ENCODE data around the gene KRTAP1-1.
"Not testable (repeated sequence)": the region's sequence is repeated elsewhere in the genome, so short reads cannot be mapped to it uniquely, and the experiment has no call there.

Gene KRTAP1-1, protein sequence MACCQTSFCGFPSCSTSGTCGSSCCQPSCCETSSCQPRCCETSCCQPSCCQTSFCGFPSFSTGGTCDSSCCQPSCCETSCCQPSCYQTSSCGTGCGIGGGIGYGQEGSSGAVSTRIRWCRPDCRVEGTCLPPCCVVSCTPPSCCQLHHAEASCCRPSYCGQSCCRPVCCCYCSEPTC

DNA sequence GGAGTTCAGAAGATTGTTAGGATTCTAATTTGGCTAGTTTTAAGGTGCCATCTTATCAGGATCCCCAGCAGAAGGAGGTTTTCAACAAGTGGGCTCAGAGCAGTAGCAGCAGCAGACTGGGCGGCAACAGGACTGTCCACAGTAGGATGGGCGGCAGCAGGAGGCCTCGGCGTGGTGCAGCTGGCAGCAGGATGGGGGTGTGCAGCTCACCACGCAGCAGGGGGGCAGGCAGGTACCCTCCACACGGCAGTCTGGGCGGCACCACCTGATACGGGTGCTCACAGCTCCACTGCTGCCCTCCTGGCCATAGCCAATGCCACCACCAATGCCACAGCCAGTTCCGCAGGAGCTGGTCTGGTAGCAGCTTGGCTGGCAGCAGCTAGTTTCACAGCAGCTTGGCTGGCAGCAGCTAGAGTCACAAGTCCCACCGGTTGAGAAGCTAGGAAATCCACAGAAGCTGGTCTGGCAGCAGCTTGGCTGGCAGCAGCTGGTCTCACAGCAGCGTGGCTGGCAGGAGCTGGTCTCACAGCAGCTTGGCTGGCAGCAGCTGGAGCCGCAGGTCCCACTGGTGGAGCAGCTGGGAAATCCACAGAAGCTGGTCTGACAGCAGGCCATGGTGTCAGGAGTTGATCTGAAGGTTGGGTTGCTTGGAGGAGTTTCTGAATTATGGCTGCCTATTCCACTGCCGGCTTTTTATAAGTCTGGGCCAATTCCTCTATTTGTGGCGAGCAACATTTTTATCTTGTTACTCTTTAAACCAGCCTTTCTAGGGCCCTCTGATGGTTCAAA lies at the start of gene KRTAP1-1:
TSS of gene KRTAP1-1 (minus strand) at position 668 of the 789 bp plus-strand sequence. CDS start at position 615, 53 bp downstream.
- not testable (repeated sequence) for H3K4me3 ChIP-seq (ENCODE audit: low read depth, low read length); DNase-seq (ENCODE audit: low read depth)

DNA sequence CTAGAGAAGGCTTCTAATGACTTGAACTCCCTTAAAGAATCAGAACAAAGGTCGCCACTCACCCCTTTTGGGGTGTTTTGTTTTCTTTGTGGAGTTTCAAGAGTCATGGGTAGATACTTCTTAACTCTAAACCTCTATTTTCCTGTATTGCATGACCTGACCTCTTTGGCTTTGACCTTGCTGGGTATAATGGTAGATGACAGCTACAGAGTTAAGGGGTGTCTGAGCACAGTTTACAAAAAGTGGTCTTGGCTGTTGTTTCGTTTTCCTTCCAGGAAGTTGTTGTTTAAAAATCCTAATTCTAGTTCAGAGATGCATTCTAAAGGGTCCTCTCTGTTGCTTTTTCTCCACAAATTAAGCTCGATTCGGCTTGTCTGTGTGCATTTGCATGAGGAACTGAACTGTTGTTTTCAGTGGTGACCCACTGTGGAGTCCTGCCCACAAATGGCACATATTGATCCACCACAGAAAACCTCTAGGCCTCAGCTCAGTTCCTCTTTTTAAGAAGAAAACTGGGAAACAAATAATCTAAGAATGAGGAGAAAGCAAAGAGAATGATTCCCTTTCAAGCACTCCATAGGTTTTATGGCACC lies 47.6 kb upstream of the KRTAP1-1 start:
- DNase-seq (ENCODE audit: low read depth); H3K4me3 ChIP-seq (ENCODE audit: low read depth, low read length): not testable (repeated sequence)

DNA sequence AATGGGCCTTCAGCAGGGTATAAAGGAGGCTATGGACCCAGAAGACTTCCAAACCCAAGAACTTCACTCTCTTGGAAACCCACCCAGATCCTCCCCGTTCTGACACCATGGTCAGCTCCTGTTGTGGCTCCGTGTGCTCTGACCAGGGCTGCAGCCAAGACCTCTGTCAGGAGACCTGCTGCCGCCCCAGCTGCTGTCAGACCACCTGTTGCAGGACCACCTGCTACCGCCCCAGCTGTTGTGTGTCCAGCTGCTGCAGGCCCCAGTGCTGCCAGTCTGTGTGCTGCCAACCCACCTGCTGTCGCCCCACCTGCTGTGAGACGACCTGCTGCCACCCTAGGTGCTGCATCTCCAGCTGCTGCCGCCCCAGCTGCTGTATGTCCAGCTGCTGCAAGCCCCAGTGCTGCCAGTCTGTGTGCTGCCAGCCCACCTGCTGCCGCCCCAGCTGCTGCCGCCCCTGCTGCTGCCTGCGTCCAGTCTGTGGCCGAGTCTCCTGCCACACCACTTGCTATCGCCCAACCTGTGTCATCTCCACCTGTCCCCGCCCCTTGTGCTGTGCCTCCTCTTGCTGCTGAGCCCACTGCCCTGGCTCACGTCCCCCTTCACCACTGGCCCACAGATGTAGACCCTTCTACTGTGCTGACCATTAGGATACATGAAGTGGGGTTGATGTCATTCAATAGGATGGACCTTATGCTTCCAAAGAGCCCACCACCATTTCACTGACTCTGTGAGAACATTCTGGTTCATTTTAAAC lies 43.0 kb upstream of the KRTAP1-1 start, which contains the start of gene KRTAP4-7:
TSS of gene KRTAP4-7 (plus strand) at position 51 of the 757 bp plus-strand sequence. CDS start at position 108, 57 bp downstream.
- H3K4me3 ChIP-seq (ENCODE audit: low read depth, low read length); DNase-seq (ENCODE audit: low read depth): not testable (repeated sequence)

DNA sequence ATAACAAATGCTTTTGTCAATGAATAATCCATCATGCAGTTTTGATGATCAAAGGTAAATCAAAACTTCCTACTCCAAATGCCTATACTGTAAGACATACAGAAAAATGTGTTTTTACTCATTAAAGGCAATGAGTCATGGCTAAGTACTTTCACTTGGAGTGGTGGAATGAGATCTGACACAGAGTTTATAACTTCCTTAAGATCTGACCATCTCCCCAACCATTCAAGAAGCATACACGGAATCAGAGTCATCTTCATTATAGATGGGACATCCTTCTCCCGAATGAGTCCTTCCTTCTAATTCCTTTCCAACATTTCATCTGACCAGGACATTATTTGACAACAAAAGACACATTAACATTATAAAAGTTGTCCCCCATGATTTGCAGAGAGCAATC lies 42.2 kb upstream of the KRTAP1-1 start:
- DNase-seq (ENCODE audit: low read depth); H3K4me3 ChIP-seq (ENCODE audit: low read depth, low read length): not testable (repeated sequence)

DNA sequence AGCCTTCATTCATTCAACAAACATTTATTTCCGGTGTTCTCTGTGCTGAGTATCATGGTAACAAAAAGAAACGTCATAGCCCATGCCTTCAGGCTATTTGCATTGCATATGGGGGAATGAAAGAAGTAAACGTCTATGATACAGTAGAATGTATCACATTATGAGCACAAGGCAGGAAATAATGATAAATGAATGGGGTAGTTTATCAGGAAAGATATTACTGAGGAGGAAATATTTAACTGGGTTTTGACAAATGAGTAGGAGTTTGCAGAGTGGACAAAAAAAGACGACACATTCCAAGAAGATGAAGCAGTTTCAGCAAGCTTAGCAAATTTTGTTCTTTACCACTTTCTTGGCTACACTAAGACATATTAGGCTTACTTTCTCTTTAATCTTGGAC lies 41.4 kb upstream of the KRTAP1-1 start:
- H3K4me3 ChIP-seq (ENCODE audit: low read depth, low read length) = no peak overlapping the region
- no peak for DNase-seq (ENCODE audit: low read depth)

DNA sequence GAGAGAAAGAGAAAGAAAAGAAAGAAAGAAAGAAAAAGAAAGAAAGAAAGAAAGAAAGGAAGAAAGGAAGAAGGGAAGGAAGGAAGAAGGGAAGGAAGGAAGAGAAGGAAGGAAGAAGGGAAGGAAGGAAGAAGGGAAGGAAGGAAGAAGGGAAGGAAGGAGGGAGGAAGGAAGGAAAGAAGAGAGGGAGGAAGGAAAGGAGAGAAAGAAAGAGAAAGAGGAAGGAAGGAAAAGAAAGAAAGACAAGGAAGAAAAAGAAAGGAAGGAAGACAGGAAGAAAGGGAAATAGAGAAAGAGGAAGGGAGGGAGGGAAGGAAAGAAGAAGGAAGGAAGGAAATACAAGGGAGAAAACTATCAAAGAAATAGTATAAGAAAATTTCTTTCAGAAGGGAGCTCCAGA lies 35.5 kb upstream of the KRTAP1-1 start:
- no peak for DNase-seq (ENCODE audit: low read depth)
- no peak overlapping the region for H3K4me3 ChIP-seq (ENCODE audit: low read depth, low read length)

DNA sequence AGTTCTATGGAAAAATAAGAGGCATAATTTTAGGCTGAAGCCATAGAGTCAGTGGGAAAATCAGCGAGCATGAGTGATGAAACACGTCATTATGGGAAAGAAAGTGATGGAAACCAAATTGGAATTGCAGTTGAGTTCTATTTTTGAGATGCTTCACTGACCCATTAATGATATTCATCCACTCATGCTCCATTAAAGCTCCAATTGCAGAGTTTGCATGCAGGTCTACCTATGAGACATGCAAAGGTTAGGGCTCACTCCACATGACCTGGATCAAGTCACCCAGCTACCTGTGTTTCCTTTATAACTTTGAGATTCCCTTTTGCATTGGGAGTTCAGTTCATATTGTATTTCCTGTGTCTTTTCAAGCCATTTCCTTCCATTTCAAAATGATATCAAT lies 32.4 kb upstream of the KRTAP1-1 start:
- no peak for DNase-seq (ENCODE audit: low read depth)
- H3K4me3 ChIP-seq (ENCODE audit: low read depth, low read length) = no peak overlapping the region

DNA sequence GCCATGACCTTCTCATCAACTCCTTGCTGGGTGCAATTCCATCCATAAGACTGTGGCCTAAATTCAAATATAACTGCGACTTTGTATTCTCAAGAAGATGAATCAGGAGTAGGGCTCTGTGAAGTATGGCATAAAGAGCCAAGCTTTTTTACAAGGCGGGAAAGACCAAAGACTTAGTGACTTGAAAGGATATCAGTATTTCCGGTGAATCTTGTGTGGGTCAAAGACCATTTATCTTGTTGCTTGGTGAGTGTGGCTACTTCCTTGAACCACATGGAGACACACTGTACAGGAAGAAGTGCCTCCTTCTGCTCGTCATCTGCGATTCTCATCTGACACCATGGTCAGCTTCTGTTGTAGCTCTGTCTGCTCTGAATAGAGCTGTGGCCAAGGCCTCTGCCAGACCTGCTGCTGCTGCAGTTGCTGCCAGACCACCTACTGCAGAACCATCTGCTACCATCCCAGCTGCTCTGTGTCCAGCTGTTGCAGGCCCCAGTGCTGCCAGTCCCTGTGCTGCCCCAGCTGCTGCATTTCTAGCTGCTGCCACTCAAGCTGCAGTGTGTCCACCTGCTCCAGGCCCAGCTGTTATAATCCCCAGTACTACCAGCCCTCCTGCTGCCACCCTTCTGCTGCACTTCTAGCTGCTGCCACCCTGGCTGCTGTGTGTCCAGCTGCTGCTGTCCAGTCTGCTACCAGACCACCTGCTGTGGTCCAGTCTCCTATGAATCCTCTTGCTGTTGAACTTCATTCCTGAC lies 30.5 kb upstream of the KRTAP1-1 start:
- no peak overlapping the region for H3K4me3 ChIP-seq (ENCODE audit: low read depth, low read length)
- DNase-seq (ENCODE audit: low read depth) = peak; percentile 64

DNA sequence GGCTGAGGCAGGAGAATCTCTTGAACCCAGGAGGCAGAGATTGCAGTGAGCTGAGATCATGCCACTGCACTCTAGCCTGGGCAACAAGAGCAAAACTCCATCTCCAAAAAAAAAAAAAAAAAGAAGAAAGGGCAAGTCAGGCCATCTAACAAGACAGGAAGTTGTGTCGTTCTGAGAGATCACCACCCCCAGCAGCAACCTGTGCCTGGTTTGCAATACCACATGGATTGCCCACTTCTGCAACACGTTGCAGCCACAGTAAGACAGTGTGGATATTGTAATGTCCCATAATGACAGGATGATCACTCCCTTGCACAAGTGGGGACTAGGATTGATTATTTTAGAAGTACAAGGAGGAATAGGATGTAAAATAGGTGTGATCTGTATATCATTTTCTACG lies 27.8 kb upstream of the KRTAP1-1 start:
- no peak overlapping the region for H3K4me3 ChIP-seq (ENCODE audit: low read depth, low read length)
- DNase-seq (ENCODE audit: low read depth) = no peak

DNA sequence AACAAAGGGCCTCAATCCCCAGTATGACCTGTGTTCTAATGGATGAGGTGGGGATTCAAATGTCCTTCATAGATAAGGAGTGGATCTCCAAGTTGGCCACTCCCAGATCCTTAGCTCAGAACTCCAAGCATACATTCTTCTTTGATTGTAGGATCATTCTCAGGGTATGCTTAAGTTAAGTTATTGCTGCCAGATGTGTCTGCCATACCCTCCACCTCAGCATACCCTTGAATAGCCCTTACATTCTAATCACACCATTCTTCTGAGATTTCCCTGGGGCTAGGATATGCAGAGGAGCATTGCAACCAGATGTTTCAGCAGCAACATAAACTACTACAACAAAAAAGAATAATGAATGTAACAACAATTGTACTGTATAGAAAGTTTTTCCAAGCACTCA lies 26.0 kb upstream of the KRTAP1-1 start:
- DNase-seq (ENCODE audit: low read depth) = no peak
- no peak overlapping the region for H3K4me3 ChIP-seq (ENCODE audit: low read depth, low read length)

DNA sequence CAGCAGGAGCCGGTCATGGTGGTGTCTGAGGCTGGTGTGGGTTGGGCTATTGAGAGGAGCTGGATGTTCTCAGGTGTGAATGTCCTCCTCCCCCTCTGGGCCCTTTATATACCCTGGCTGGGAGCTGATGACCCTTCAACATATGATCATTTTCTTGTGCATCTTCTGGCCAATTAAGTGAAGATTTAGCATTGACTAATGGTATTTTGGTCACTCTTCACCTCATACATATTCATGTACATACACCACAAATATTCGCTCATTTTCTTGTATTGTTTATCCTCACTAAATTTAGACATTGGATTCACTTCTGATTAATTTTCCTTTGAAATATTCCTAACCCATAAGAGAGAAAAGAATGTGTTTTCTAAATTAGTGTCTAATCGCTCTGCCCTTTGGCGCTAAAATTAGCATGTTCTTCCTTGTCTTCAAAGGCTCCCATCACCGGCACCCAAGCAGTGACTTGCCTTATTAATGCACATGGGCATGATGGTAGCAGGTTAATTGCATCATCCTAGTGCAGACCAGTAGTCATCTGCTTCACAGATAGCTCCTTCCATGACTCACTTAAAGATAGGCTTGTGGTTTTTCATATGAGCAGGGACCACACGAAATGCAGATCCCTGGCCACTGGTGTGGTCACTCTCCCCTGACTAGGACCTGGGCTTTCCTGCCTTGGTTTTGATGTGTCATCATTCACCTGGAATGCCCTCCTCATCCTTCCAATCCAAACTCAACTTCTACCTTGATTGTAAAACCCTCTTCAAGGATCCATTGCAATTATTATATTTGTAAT lies 24.8 kb upstream of the KRTAP1-1 start, which contains the start of gene KRTAP2-4:
TSS of gene KRTAP2-4 (minus strand) at position 51 of the 796 bp plus-strand sequence. CDS start at position 17, 34 bp downstream.
- H3K4me3 ChIP-seq (ENCODE audit: low read depth, low read length) = no peak within 1 kb of the TSS
- DNase-seq (ENCODE audit: low read depth) = peak; percentile 71

DNA sequence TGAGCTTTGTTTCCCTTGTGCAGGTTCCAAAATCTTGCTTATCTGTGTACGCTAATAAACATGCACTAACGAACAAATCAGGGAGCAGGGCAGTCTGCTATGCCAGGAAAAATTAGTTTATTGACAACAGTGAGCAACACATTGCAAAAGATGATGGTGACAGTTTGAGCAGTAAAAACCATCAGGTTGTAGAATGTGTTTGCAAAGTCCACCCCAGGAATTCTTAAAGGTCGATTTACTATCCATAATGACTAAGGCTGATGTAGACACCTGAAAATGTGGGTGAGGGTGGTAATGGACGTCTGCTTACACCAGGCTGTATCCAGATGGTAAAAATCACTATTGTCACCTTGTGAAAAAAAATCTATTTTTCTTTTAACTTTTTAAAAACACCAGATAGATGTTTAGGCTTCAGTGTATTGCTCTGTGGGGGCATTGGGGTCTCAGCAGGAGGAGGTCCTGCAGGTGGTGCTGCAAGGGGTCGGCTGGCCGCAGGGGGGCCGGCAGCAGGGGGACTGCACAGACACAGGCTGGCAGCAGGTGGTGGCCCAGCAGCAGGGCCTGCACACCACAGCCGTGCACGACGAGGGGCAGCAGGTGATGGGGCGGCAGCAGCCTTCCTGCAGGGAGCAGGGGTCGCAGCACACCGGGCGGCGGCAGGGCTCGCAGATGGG lies 23.9 kb upstream of the KRTAP1-1 start:
- not testable (repeated sequence) for H3K4me3 ChIP-seq (ENCODE audit: low read depth, low read length); DNase-seq (ENCODE audit: low read depth)

DNA sequence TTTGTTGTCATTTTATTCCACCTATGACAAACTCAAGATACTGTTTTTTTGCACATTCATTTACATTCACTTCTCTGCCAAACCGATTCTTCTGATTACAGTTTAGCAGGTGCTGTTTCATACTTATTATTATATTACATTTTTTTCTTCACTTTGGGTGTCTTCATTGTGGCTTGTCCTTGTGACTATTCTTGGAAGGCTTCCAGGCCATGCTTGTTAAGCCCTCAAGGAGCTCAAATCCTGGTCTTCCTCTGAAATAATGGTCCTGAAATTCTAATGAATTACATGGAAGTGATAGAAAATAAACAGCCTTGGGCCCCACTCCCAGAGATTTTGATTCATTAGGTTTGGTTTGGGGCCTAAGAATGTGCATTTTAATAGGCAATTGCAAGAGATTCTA lies 23.1 kb upstream of the KRTAP1-1 start:
- DNase-seq (ENCODE audit: low read depth) = no peak

DNA sequence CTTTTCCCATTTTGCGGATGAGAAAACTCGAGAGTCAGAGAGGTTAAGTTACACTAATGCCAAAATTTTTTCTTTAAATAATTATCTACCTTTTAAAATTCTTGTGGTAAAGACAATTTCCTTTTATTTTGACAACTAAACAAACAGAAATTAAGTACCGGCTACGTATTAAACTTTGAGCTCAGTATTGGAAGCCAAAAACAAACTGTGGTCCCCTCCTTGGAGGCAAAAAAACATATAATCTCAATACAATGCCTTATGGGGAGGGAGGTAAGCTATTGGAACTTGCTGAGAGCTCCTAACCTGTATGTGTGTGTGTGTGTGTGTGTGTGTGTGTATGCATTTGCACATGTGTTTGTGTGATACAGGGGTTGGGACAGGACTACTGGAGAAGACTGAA lies 22.2 kb upstream of the KRTAP1-1 start:
- no peak overlapping the region for H3K4me3 ChIP-seq (ENCODE audit: low read depth, low read length)
- DNase-seq (ENCODE audit: low read depth) = no peak

More for the DNA sequence above, 23.1 kb upstream of the KRTAP1-1 start:
- H3K4me3 ChIP-seq (ENCODE audit: low read depth, low read length) = no peak overlapping the region

DNA sequence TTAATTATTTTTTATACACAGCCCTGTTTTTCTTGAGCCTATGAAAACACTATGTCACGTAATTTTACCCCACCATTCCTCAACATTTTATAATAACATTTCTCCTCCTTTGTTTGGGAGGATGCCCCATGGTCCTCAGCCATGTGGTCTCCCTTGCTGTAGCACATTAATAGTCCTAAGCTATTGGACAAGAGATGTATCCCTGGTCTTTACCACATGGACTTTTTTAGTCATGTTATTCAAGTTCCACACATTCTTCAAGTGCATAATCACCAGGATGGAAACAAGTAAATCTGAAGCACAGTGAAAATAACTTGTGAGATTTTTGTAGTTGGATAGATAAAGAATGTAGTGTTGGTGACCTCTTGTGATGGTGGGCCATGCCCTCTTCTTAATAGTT lies 20.7 kb upstream of the KRTAP1-1 start:
- H3K4me3 ChIP-seq (ENCODE audit: low read depth, low read length) = no peak overlapping the region
- peak; percentile 82 for DNase-seq (ENCODE audit: low read depth)

DNA sequence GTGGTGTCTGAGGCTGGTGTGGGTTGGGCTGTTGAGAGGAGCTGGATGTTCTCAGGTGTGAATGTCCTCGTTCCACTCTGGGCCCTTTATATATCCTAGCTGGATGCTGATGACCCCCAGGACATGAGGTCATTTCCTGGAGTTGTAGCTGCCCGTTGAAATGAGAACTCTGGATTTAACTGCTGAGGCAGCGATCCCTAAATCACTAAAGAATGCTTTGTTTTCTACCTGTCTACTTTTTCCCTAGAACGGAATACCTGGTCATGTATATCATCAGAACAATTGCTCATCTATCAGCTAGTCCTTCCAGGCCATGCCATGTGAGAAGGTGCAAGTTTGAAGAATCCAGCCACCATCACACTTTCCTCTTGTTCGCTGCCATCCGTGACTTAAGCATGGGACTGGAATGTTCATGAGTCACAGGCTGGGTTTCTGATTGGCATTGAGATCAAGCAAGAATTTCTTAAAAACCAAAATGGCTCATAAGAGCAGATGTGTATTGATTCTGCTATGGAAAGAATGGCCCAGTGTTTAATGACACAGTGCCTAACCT lies 18.9 kb upstream of the KRTAP1-1 start, which contains the start of gene KRTAP2-3:
TSS of gene KRTAP2-3 (minus strand) at position 63 of the 553 bp plus-strand sequence. CDS start 64 bp downstream, outside the sequence.
- no peak within 1 kb of the TSS for H3K4me3 ChIP-seq (ENCODE audit: low read depth, low read length)
- peak; percentile 78 for DNase-seq (ENCODE audit: low read depth)

Data from skeletal muscle cell (primary cell).